Lower leg skin (tissue), 4 donors: ENCODE results near the gene HAVCR2. TPM values are rescaled to one million over a fixed set of nuclear protein-coding genes. Genes with fewer than 3 reads are reported as not detected.
A peak's percentile ranks its signal among the peaks of the same experiment; 100 is the strongest.

Experiments used
- DNase-seq, 2 donors: peaks; one replicate each; pipeline ENCODE4 v3.0.0-alpha.2; 2019; ENCODE audit warnings: low spot score in 2 of 2
- H3K4me3 ChIP-seq: fragments of 200-600 bp; sonication (generic); 2 replicates; pipeline ENCODE4 v1.5.1; 2017; ENCODE audit warnings: mild to moderate bottlenecking, low read depth; ENCODE audit not compliant: poor library complexity, severe bottlenecking
- POLR2A ChIP-seq, 2 donors: fragments of 450-650 bp; IDR thresholded peaks; one replicate each; pipeline ENCODE4 v1.6.1; 2016 to 2017; ENCODE audit warnings: antibody characterized with exemption in 2 of 2, mild to moderate bottlenecking in 1 of 2, moderate library complexity in 1 of 2
- WGBS, 2 donors: methylation state at CpG; one replicate each; pipeline ENCODE4 v1.1.5; 2018; 5-methylcytosine and 5-hydroxymethylcytosine counted together
- intact Hi-C: fragments of 100-400 bp; cut with DNase I; formaldehyde crosslinking; loops from one replicate; pipeline ENCODE4 v1.15.0; 2023; ENCODE audit warnings: low total_unique reads
- total RNA-seq, 4 donors: library from RNA; depleted of rRNA; stranded (reverse); fragments of >200 nt; gene quantifications; one replicate each; pipeline ENCODE4 v1.1.0, GENCODE V29; 2016
- TF ChIP-seq, protein P1 (sequence below), 3 donors: fragments of 450-650 bp; IDR thresholded peaks; one replicate each; pipeline ENCODE4 v1.5.1; 2016; ENCODE audit warnings: antibody characterized with exemption in 3 of 3, mild to moderate bottlenecking in 3 of 3, moderate library complexity in 2 of 3

HAVCR2 gene
- total RNA-seq, 4 donors from 2014 or later: 4.4 to 8.1 (median 6.0) TPM

DNA sequence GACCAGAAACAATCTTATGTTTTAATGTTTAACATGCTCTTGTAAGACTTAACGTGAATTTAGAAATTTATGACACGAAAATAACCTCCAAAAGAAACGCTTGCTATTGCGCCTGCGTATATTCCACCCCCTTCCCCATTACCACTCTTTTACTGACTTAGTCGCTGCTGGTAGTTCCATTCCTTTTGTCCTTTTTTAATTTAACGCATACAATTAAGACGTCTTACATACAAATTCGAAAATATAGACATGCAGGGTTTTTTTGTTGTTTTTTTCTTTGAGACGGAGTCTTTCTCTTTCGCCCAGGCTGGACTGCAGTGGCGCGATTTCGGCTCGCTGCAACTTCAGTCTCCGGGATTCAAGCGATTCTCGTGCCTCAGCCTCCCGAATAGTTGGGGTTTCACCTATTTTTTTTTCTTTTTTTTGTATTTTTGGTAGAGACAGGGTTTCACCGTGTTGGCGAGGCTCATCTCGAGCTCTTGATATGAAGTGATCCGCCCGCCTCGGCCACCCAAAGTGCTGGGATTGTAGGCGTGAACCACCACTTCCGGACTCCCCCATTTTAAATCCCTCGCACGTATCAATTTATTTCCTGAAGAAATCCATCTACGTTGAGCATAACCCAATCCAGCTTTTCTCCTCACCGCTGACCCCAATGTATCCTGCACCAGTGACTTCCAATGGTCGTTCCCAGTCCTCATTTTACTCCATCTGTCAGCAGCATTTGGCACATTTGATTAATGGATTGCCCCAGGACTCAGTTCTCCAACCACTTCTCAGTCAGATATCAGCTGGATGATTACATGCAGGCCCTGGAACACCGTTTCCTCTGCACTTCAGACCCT lies 34.5 kb upstream of the HAVCR2 start:
- 5 to 8% methylated on average over 33 of the region's 33 CpGs for WGBS, 2 donors
- peak; percentile 50 to 89 for DNase-seq
- H3K4me3 ChIP-seq: peak overlapping the region; percentile 28
- TF ChIP-seq POLR2A (IDR thresholded peaks at IDR 0.05): no peak
- TF ChIP-seq, protein P1, sequence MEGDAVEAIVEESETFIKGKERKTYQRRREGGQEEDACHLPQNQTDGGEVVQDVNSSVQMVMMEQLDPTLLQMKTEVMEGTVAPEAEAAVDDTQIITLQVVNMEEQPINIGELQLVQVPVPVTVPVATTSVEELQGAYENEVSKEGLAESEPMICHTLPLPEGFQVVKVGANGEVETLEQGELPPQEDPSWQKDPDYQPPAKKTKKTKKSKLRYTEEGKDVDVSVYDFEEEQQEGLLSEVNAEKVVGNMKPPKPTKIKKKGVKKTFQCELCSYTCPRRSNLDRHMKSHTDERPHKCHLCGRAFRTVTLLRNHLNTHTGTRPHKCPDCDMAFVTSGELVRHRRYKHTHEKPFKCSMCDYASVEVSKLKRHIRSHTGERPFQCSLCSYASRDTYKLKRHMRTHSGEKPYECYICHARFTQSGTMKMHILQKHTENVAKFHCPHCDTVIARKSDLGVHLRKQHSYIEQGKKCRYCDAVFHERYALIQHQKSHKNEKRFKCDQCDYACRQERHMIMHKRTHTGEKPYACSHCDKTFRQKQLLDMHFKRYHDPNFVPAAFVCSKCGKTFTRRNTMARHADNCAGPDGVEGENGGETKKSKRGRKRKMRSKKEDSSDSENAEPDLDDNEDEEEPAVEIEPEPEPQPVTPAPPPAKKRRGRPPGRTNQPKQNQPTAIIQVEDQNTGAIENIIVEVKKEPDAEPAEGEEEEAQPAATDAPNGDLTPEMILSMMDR (IDR thresholded peaks at IDR 0.05): no peak
- intact Hi-C loops: no loop called here

DNA sequence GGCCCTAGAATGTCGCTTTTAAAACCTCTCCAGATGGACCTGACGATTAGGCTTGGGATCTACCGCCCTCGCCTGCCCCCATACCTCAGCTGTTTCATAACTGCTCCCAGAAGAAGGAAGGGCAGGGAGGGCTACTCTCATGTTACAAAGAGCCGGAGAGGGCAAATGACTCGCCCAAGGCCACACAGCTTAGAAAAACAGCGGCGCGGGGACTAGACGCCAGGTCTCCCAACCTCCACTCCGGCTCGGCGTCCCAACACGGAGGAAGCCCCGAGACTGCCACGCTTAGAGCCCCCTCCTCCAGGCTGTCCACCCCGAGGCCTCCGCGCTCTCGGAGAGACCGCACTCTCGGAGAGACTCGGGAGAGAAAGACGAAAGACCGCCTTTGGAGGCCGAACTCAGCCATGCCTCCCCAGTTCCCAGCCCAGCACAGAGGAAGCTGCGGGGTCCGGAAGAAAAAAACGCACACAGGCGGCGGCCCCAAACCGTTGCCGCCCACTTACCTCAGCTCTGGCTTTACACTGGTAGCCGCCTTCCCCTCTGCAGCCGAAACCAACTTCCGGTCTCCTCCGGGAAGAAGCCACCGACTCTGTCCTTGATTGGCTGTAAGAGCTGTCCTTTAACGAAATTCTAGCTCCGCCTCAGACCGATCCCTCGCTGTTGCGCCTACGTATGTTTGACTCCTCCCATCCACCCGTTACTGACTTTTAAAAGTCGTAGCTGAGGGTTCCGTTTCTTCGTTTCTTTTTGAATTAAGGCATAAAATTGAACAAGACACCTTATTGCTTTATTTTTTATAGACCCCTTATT lies 33.7 kb upstream of the HAVCR2 start, which contains the start of gene MED7:
Gene MED7 (minus strand): TSS at position 549 of the 810 bp plus-strand sequence. CDS start 3,434 bp downstream, outside the sequence.
- TF ChIP-seq, protein P1 (IDR thresholded peaks at IDR 0.05): no peak
- peak in 1 of 2 donors; percentile 58 for TF ChIP-seq POLR2A (IDR thresholded peaks at IDR 0.05)
- peak within 1 kb of the TSS; percentile 92 for H3K4me3 ChIP-seq
- DNase-seq: peak; percentile 96 to 98
- WGBS, 2 donors: 0% methylated on average over 48 of the region's 48 CpGs
- intact Hi-C loops: no loop called here

DNA sequence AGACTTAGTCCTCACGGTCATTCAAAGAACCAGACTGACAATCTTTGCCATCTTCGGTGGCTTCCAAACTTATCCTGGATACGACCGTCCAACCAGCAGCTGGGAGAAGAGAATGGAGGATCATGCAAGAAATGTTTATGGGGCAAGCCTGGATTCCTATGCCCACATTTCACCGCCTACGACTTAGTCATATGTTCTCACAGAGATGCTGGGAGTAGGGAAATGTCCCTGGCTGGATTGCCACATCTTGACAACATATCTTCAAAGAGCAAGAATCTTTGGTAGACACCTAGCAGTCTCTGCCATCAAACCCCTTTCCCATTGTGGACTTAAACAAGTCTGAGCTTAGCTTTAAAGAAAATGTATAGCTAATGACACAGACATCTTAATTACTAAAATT lies 28.8 kb upstream of the HAVCR2 start:
- WGBS, 2 donors: 87 to 99% methylated on average over 6 of the region's 6 CpGs
- intact Hi-C loops: no loop called here
- peak in 1 of 2 donors; percentile 45 for DNase-seq
- TF ChIP-seq POLR2A (IDR thresholded peaks at IDR 0.05): no peak
- TF ChIP-seq, protein P1 (IDR thresholded peaks at IDR 0.05): no peak
- H3K4me3 ChIP-seq: no peak overlapping the region

DNA sequence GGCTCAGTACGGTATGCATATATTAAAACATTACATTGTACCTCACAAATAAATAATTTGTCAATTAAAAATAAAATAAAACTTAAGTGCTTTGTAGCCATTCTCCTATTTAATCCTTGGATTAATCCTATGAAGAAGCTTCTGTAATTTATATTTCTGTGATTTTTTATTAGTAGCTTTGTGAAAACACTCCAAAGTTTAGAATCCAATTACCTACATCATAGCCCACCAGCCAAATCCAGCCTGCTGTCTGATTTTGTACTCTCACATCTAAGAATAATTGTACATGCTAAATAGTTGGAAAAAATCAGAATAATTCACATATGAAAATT lies 23.4 kb upstream of the HAVCR2 start:
- no peak overlapping the region for H3K4me3 ChIP-seq
- no peak for TF ChIP-seq POLR2A (IDR thresholded peaks at IDR 0.05)
- TF ChIP-seq, protein P1 (IDR thresholded peaks at IDR 0.05): no peak
- intact Hi-C loops: no loop called here
- 29 to 43% methylated on average over 1 of the region's 1 CpG for WGBS, 2 donors
- DNase-seq: no peak

DNA sequence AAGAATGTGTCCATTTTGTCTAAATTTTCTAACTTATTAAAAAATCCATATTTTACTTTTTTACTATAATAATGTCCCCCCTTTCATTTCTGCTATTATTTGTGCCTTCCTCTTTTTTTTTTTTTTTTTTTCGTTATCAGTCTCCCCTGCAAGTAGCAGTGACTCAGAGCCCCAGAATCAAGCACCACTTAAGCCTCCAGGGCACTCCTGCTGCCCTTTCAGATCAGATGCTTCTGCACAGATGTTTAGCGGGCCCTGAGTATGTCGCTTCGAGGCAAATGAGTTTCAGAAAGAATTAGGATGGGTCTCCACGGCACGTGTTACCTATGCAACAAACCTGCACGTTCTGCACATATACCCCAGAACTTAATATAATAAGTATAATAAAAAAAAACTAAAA lies 22.1 kb upstream of the HAVCR2 start:
- 33 to 55% methylated on average over 7 of the region's 7 CpGs for WGBS, 2 donors
- no peak for DNase-seq
- intact Hi-C loops: no loop called here
- TF ChIP-seq, protein P1 (IDR thresholded peaks at IDR 0.05): no peak
- no peak for TF ChIP-seq POLR2A (IDR thresholded peaks at IDR 0.05)
- H3K4me3 ChIP-seq: no peak overlapping the region
